Sigmoid colon (tissue), 4 donors: ENCODE measurements around the gene TMEM47.

Experiments used
- EP300 ChIP-seq, 4 donors: sonication (generic); formaldehyde crosslinking; IDR thresholded peaks; one replicate each; pipeline ENCODE4 v1.6.1; 2017; ENCODE audit warnings: antibody characterized with exemption in 4 of 4
- POLR2A ChIP-seq, 2 donors: fragments of 450-650 bp; IDR thresholded peaks; one replicate each; pipeline ENCODE4 v1.6.1; 2016; ENCODE audit warnings: antibody characterized with exemption in 2 of 2, mild to moderate bottlenecking in 2 of 2, moderate library complexity in 2 of 2
- TF ChIP-seq, protein P1 (sequence below), 4 experiments: fragments of 450-650 bp in 3 of 4; fragments of 200-600 bp in 1 of 4; IDR thresholded peaks; one replicate each; pipeline ENCODE4 v1.5.1; 2016 to 2019; ENCODE audit warnings: antibody characterized with exemption in 4 of 4, mild to moderate bottlenecking in 3 of 4, moderate library complexity in 2 of 4

DNA sequence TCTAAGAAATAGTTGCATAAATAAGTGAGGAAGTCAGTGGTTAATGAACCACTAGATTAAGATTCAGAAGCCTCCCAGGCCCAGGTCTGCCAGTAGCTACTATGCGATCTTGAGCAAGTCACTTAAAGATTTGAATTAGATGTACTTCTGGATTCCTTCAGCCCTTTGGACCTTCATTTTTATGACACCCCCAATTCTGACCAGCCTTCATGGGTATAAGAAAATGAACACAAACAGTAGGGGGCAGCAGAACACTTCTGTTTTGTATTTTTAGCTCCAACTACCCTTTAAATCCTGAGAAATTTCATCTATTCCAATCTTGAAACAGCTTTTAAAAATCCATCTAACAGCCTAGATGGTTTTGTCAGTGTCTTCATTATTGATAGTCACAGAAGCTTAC, 19.0 kb downstream of the TMEM47 start:
- TF ChIP-seq, protein P1, sequence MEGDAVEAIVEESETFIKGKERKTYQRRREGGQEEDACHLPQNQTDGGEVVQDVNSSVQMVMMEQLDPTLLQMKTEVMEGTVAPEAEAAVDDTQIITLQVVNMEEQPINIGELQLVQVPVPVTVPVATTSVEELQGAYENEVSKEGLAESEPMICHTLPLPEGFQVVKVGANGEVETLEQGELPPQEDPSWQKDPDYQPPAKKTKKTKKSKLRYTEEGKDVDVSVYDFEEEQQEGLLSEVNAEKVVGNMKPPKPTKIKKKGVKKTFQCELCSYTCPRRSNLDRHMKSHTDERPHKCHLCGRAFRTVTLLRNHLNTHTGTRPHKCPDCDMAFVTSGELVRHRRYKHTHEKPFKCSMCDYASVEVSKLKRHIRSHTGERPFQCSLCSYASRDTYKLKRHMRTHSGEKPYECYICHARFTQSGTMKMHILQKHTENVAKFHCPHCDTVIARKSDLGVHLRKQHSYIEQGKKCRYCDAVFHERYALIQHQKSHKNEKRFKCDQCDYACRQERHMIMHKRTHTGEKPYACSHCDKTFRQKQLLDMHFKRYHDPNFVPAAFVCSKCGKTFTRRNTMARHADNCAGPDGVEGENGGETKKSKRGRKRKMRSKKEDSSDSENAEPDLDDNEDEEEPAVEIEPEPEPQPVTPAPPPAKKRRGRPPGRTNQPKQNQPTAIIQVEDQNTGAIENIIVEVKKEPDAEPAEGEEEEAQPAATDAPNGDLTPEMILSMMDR (IDR thresholded peaks at IDR 0.05), result peak in 2 of 4 experiments; percentile 15 to 45
- TF ChIP-seq POLR2A (IDR thresholded peaks at IDR 0.05) (no peak), EP300 (IDR thresholded peaks at IDR 0.05) (no peak)
